ENCODE measurements around the gene CTNNA3. TPM values are rescaled to one million over a fixed set of nuclear protein-coding genes. Genes with fewer than 3 reads are reported as not detected.

CTNNA3 gene
- total RNA-seq, 1 donor from 2014 or later, result 3.3 TPM

DNA sequence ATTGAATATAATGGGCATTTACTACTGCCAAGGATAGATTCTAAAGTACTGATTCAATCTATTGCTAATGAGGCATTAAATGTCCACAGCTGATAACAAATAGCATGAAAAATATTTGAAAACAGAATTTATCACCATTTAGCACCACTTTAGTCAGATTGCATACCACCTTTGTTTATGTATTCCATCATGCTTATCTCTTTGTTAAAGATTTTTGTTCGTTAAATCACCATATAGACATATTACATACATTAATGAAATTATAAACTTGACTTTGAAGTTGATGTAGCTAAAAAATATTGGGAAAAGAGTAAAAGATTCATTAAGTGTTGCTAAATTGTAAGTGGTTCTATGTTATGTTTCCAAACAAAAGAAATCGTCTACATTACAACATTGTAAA lies 1022.9 kb downstream of the CTNNA3 start:
- no peak overlapping the region for H3K27ac Mint-ChIP-seq (ENCODE audit: unreplicated experiment)
- DNase-seq, result no peak
- no peaks in the 10 kb centered on the region for H3K9me3 Mint-ChIP-seq (ENCODE audit: unreplicated experiment)
- H3K27me3 Mint-ChIP-seq (ENCODE audit: unreplicated experiment), result no peaks in the 10 kb centered on the region
- no peaks in the 10 kb centered on the region for H3K4me1 Mint-ChIP-seq (ENCODE audit: low read depth, unreplicated experiment)
- TF ChIP-seq, protein P1, sequence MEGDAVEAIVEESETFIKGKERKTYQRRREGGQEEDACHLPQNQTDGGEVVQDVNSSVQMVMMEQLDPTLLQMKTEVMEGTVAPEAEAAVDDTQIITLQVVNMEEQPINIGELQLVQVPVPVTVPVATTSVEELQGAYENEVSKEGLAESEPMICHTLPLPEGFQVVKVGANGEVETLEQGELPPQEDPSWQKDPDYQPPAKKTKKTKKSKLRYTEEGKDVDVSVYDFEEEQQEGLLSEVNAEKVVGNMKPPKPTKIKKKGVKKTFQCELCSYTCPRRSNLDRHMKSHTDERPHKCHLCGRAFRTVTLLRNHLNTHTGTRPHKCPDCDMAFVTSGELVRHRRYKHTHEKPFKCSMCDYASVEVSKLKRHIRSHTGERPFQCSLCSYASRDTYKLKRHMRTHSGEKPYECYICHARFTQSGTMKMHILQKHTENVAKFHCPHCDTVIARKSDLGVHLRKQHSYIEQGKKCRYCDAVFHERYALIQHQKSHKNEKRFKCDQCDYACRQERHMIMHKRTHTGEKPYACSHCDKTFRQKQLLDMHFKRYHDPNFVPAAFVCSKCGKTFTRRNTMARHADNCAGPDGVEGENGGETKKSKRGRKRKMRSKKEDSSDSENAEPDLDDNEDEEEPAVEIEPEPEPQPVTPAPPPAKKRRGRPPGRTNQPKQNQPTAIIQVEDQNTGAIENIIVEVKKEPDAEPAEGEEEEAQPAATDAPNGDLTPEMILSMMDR (IDR thresholded peaks at IDR 0.05; ENCODE audit: partially characterized antibody, unreplicated experiment), result no peak
- no peak overlapping the region for H3K4me3 Mint-ChIP-seq (ENCODE audit: unreplicated experiment)
- no peaks in the 10 kb centered on the region for H3K36me3 Mint-ChIP-seq (ENCODE audit: unreplicated experiment)

DNA sequence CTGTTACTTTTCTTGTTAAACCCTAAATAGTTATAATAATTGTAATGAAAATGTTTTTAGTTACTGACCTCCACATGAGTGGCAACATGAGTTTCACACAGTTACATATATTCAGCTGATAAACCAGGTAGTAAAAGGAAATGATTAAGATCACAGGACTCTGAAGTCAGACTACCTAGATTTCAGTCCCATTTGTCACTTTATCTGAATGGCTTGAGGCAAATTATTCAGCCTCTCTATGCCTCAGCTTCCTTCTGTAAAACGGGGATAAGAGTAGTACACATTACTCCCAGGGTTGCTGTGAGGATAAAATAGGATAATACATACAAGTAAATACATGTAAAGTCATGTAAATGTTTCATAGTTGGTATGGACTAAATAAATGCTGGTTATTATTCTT lies 1024.4 kb downstream of the CTNNA3 start:
- no peaks in the 10 kb centered on the region for H3K36me3 Mint-ChIP-seq (ENCODE audit: unreplicated experiment)

DNA sequence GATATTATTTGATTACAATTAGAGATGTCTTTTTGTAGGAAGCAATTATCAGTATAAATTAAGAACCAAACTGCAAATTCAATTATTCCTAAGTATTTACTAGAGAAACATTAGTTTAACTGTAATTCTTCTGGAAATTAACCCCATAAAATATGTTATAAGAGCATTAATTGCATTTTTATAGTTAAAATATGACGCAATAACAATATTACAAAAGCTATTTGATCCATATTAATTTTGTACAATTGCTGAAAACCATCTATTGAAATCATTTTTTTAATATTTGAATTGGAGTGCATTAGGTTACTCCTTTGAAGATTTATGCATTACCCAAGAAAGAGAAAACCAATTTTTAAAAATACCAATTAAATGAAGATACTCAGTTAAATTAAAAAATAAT lies 1024.9 kb downstream of the CTNNA3 start:
- Mint-ChIP-seq H3K4me3 (ENCODE audit: unreplicated experiment) (no peak overlapping the region), H3K9me3 (ENCODE audit: unreplicated experiment) (no peaks in the 10 kb centered on the region), H3K4me1 (ENCODE audit: low read depth, unreplicated experiment) (no peaks in the 10 kb centered on the region), H3K36me3 (ENCODE audit: unreplicated experiment) (no peaks in the 10 kb centered on the region), H3K27ac (ENCODE audit: unreplicated experiment) (no peak overlapping the region), H3K27me3 (ENCODE audit: unreplicated experiment) (no peaks in the 10 kb centered on the region)
- TF ChIP-seq, protein P1 (IDR thresholded peaks at IDR 0.05; ENCODE audit: partially characterized antibody, unreplicated experiment), result no peak
- no peak for DNase-seq

More for the DNA sequence above, 1024.4 kb downstream of the CTNNA3 start:
- Mint-ChIP-seq H3K4me3 (ENCODE audit: unreplicated experiment) (no peak overlapping the region), H3K4me1 (ENCODE audit: low read depth, unreplicated experiment) (no peaks in the 10 kb centered on the region), H3K27me3 (ENCODE audit: unreplicated experiment) (no peaks in the 10 kb centered on the region), H3K9me3 (ENCODE audit: unreplicated experiment) (no peaks in the 10 kb centered on the region), H3K27ac (ENCODE audit: unreplicated experiment) (no peak overlapping the region)
- TF ChIP-seq, protein P1 (IDR thresholded peaks at IDR 0.05; ENCODE audit: partially characterized antibody, unreplicated experiment), result no peak
- DNase-seq, result no peak

DNA sequence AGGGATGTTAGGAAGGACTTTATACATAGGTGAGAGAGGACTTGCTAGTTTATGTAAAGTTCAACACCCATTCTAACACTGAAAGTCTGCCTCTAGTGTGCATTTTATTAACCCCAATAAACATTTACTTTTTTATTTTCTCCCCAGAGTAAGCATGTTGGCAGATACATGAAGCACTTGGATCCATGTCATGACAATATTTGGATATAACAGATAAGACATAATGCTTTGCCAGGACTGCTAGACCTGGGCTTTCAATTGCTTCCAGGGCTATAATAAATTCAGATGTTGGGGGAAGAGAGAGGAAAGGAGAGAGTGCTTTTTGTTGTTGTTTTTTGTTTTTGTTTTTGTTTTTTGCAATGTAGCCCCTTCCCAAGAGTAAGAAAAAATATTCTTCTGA lies 1039.5 kb downstream of the CTNNA3 start:
- Mint-ChIP-seq H3K9me3 (ENCODE audit: unreplicated experiment) (no peaks in the 10 kb centered on the region), H3K27ac (ENCODE audit: unreplicated experiment) (no peak overlapping the region), H3K4me3 (ENCODE audit: unreplicated experiment) (no peak overlapping the region), H3K27me3 (ENCODE audit: unreplicated experiment) (no peaks in the 10 kb centered on the region), H3K4me1 (ENCODE audit: low read depth, unreplicated experiment) (no peaks in the 10 kb centered on the region), H3K36me3 (ENCODE audit: unreplicated experiment) (peaks cover 4% of the 10 kb centered on the region)
- no peak for DNase-seq
- TF ChIP-seq, protein P1 (IDR thresholded peaks at IDR 0.05; ENCODE audit: partially characterized antibody, unreplicated experiment), result no peak

DNA sequence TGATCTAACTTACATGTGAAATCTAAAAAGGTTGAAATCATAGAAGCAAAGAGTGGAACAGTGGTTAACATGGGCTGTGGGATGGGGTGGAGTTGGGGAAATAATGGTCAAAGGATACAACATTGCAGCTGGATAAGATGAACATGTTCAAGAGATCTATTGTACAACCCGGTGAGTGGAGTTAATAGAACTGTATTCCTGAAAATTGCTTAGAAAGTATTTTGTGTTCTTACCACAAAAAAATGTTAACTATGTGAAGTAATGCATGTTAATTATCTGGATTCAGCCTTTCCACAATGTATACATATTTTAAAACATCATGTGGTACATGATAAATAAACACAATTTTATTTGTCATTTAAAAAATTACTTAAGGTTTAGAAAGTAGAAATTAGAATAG lies 1041.1 kb downstream of the CTNNA3 start:
- no peak for DNase-seq
- H3K4me3 Mint-ChIP-seq (ENCODE audit: unreplicated experiment), result no peak overlapping the region
- TF ChIP-seq, protein P1 (IDR thresholded peaks at IDR 0.05; ENCODE audit: partially characterized antibody, unreplicated experiment), result no peak
- no peaks in the 10 kb centered on the region for H3K4me1 Mint-ChIP-seq (ENCODE audit: low read depth, unreplicated experiment)
- H3K9me3 Mint-ChIP-seq (ENCODE audit: unreplicated experiment), result peaks cover 1% of the 10 kb centered on the region
- no peaks in the 10 kb centered on the region for H3K27me3 Mint-ChIP-seq (ENCODE audit: unreplicated experiment)
- no peak overlapping the region for H3K27ac Mint-ChIP-seq (ENCODE audit: unreplicated experiment)
- H3K36me3 Mint-ChIP-seq (ENCODE audit: unreplicated experiment), result peaks cover 4% of the 10 kb centered on the region
